HG03558 (cell line): ENCODE measurements around the gene ITGA4.

Experiments
- ATAC-seq: cut with Tn5 transposase; IDR thresholded peaks from one replicate; pipeline ENCODE4 v1.9.1; 2021; ENCODE audit warnings: moderate number of reproducible peaks; ENCODE audit not compliant: unreplicated experiment; ENCODE audit errors: extremely low read depth

ITGA4 gene

DNA sequence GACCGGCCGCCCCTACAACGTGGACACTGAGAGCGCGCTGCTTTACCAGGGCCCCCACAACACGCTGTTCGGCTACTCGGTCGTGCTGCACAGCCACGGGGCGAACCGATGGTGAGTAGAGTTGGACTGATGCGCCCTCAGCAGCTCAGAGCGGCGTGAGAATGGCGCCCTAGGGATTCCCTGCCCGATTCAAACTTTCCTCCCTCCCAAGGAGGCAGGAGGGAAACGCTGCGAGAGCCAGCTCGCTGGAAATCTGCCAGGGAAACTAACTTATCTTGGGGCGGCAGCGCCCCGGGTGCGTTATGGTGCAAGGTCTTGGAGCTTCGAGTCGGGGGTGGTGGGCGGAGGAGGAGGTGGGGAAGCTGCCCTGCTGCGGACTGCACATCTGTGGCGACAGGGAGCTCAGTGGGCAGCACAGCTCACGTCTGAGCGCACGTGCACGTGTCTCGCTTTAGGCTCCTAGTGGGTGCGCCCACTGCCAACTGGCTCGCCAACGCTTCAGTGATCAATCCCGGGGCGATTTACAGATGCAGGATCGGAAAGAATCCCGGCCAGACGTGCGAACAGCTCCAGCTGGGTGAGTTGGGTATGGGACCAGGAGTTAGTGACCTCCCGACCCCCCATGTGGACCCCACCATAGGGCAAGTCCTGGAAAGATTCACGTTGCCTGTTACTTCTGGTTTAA lies 697 bp downstream of the ITGA4 start:
- no peak for ATAC-seq

DNA sequence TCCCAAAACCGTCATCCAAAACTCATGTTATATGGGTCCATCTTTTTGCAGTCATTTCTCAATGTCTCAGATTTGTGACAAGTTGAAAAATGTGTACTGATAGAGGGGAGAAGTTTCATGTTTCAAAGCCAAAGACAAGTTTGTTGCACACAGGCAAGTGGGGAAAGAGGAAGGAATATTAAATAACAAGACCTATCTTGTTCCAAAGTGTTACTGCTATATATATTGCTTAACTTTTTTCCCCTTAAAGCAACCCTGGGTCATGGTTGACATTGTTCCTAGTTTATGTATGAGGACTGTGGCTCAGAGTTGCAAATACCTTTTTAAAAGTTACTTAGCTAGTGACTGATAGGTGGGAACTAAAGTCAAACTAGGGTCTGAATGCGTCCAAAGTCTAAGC lies 1.7 kb downstream of the ITGA4 start:
- no peak for ATAC-seq

- no peak for ATAC-seq
Measured at GRCh38 chr2:181459621-181460021, 2.4 kb downstream of the ITGA4 start.

GRCh38 chr2:181461056-181461997 lies 4.1 kb downstream of the ITGA4 start:
- ATAC-seq = peak; percentile 15

DNA sequence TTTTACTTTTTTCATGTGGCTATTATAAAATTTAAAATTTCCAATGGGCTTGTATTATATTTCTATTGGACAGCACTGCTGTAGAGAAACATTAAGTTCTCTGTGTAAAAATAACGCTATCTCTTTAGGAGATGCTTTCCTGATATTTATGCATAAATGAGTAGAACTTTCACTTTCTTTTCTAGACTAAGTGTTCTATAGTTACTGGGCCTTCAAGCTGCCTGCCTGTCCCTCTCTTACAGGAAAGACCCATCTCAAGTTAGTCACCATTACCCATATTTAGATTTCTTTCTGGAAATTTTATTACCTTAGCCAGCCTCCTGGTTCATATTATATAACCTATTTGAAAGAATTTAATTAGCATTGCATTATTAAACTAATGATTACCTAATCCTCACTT lies 4.8 kb downstream of the ITGA4 start:
- peak; percentile 23 for ATAC-seq

- ATAC-seq = no peak
Measured at GRCh38 chr2:181463588-181463987, 6.4 kb downstream of the ITGA4 start.

GRCh38 chr2:181464966-181465365 lies 7.8 kb downstream of the ITGA4 start:
- ATAC-seq = no peak

- ATAC-seq = no peak
Measured at GRCh38 chr2:181465676-181466375, 8.6 kb downstream of the ITGA4 start.

DNA sequence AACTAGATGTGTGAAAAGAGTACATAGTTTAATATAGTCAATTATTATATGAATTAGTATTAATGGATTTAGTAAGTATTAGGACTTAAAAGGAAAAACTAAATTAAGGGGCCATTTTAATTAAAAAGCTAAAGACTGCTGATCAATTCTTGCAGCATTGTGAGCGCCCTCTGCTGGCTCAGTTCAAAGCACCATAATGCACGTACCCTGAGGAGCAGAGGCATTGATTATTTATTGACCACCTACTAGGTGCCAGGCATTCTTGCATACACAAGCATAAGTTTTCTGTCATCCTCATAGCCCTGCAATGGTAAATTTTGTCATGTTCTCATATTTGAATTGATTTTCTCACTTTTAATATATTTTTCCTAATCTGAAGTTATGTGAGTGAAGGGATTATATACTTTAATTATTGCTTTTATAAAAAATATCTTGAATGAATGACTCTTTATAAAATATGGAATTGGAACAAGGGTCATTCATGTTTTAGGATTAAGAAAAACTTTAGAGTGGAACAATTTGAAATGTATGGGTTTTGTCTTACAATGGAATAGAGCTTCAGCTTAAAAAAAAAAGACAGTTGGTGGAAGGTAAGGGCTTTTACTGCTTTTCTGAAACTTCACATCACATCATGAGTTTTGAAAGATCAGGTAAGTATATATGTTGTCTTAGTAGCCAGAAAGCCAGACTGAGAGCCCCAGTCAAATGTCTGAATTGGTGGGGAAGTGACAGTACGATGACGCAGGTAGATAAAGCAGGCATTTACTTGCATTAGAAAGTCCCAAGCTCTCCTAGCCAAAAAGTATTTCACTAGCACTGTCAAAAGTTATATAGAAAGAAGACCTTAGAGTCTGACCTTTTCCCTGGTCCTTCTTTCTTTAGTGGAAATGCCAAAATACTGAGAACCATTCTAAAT lies 9.7 kb downstream of the ITGA4 start:
- no peak for ATAC-seq

DNA sequence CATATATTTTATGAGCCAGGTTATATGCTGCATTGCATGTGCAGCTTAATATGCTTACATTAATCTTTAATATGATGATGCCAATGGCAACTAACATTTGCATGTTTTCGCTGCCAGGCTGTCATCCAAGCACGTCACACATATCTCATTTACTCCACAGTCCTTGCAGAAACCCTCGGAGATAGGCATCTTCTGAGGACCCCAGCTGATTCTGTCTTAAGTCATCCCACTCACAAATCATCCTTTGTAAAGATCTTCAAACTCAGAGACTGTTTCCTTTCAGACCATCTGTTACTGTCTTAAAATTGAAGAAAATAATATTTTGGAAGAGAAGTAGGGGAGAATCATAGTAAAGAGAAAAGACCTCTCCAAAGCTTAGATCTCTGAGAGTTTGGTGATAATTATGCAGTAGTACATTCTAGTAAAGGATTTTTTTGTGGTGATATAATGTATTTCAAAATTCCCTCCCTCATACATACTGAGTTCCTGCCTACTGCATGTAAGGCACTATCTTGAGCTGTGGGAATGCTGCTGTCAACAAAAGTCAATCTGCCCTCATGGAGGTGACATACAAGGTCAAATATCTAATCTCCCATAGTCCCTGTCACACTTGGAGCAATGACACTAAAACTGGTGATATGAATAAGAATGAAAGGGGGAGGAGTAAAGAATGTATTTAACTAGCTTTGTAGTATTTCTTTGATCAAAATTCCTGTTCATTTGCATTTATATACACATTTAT lies 11.0 kb downstream of the ITGA4 start:
- ATAC-seq = no peak

DNA sequence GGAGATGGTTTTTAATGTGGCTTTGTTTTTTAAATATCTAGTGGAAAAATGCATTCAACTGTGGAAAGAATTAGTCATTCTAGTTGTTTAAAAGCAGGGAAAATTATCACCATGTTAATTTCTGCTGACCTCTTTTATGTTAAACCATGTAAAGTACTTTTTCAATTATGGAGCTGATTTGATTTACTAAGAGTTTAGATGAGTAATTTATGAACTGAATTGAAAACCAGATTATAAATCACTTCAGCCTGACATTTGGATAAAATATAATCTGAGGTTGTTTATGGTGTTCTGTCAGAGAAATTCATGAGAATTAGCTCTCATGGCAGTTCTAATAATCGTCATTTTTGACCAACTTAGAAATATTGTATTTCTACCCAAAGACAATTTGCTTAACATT lies 11.6 kb downstream of the ITGA4 start:
- no peak for ATAC-seq

GRCh38 chr2:181471226-181471625 lies 14.0 kb downstream of the ITGA4 start:
- no peak for ATAC-seq

GRCh38 chr2:181471783-181472182 lies 14.6 kb downstream of the ITGA4 start:
- ATAC-seq = no peak

DNA sequence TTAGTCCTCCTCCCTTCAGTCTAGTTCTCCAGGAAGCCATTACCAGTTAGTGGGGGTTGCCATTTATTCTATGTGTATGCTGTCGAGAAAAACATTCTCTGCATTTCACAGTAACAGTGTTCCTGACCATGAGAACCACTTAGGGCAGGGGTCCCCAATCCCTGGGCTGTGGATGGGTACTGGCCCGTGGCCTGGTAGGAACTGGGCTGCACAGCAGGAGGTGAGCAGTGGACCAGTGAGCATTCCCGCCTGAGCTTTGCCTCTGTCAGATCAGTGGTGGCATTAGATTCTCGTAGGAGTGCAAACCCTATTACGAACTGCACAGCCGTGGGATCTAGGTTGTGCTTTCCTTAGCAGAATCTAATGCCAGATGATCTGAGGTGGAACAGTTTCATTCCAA lies 15.8 kb downstream of the ITGA4 start:
- no peak for ATAC-seq

GRCh38 chr2:181474222-181474881 lies 17.2 kb downstream of the ITGA4 start:
- ATAC-seq = no peak

- ATAC-seq = no peak
Measured at GRCh38 chr2:181483211-181483610, 26.0 kb downstream of the ITGA4 start.

GRCh38 chr2:181483876-181484275 lies 26.7 kb downstream of the ITGA4 start:
- no peak for ATAC-seq

DNA sequence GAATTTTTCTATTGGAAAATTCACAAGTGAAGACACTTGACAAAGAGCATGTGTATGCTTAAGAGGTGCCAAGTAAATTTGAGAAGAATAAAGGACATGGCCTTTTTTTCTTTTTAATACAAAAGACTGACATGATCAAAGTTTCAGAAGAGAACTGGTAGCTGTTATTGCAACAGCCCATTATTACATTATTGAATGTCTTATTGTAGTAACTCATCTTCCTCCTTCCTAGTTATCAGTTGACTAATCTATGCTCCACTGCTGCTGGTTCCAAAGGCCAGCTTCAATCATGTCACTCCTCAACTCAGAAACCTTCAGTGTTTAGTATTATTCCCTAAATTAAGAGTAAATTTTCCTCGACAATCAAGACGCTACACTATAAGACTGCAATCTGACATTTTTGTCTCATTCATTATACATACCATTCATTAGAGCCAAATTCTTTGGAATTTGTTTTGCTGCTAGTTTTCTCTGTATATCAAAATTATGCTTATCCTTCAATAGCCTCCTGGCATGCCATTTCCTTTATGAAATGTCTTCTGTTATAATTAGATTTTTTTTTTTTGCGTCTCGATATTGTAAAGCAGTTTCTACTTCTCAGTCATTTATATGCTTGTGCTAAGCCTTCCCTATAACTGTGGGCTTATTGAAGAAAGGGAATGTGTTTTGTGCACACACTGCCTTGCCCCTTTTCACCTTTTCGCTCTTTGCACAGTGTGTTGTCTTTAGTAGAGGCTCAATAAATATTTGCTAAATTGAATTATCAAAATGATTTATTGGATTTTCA lies 27.9 kb downstream of the ITGA4 start:
- ATAC-seq = no peak
